Parathyroid adenoma (tissue), 2 donors: ENCODE data around the gene HSPA1A.

ENCODE experiments used
- H2AFZ ChIP-seq: fragments of 300-600 bp; sonication (generic); one replicate; pipeline ENCODE4 v1.7.0; 2017; ENCODE audit warnings: antibody characterized with exemption, mild to moderate bottlenecking
- H3K27ac ChIP-seq: fragments of 300-600 bp; sonication (generic); one replicate; pipeline ENCODE4 v1.7.0; 2017
- H3K27me3 ChIP-seq: fragments of 300-600 bp; sonication (generic); one replicate; pipeline ENCODE4 v1.7.0; 2017; ENCODE audit warnings: low read length; ENCODE audit not compliant: control insufficient read depth, insufficient read depth
- H3K36me3 ChIP-seq: fragments of 300-600 bp; sonication (generic); one replicate; pipeline ENCODE4 v1.7.0; 2017; ENCODE audit warnings: low read length; ENCODE audit not compliant: control insufficient read depth, insufficient read depth
- H3K4me1 ChIP-seq: fragments of 300-600 bp; sonication (generic); one replicate; pipeline ENCODE4 v1.7.0; 2017; ENCODE audit warnings: control low read depth
- H3K4me2 ChIP-seq: fragments of 300-600 bp; sonication (generic); one replicate; pipeline ENCODE4 v1.7.0; 2017; ENCODE audit warnings: low read length
- H3K4me3 ChIP-seq: fragments of 300-600 bp; sonication (generic); one replicate; pipeline ENCODE4 v1.7.0; 2017; ENCODE audit warnings: low read depth, low read length
- H3K79me2 ChIP-seq: fragments of 300-600 bp; sonication (generic); one replicate; pipeline ENCODE4 v1.7.0; 2017; ENCODE audit warnings: control low read depth
- H3K9ac ChIP-seq: fragments of 300-600 bp; sonication (generic); one replicate; pipeline ENCODE4 v1.7.0; 2017; ENCODE audit warnings: mild to moderate bottlenecking
- H3K9me3 ChIP-seq: fragments of 300-600 bp; sonication (generic); one replicate; pipeline ENCODE4 v1.7.0; 2017; ENCODE audit warnings: low read length; ENCODE audit not compliant: control insufficient read depth
- TF ChIP-seq, protein P1 (sequence below): fragments of 300-600 bp; sonication (generic); IDR thresholded peaks from one replicate; pipeline ENCODE4 v1.7.0; 2017; ENCODE audit warnings: antibody characterized with exemption, mild to moderate bottlenecking
- donor health status: primary hyperparathyroidism.

The HSPA1A gene

DNA sequence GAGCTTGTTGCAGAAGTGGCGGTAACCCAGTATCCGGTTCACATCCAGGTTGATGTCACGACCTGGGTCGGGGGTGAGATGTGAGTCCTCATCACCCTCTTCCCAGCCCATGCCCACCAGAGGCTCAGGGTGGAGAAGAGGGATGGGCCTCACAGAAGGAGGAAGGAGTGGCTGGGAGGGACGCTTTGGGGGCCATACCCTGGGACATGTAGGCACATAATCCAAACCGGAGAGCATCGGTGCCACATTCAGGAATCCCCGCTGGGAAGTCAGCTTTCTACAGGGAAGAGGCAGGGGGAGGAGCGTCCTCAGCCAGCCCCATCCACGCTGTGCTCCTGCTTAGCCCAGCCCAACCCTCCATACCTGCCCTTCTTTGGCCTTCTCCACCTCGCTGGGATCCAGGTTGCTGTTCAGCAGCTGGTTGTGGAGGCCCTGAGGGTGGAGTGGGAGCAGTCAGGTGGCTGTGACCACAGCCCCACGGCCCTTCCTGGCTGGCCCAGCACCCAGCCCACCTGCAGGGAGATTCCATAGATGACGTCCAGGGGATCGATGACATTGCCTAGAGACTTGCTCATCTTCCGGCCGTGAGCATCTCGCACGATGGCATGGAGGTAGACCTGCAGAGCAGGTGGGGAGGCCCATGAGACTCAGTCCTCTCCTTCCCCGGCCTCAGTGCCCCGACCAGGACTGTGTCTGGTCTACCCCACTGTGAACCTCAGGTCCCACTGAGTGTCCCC lies 34.7 kb upstream of the HSPA1A start:
- H3K36me3 ChIP-seq = no peaks in the 10 kb centered on the region

DNA sequence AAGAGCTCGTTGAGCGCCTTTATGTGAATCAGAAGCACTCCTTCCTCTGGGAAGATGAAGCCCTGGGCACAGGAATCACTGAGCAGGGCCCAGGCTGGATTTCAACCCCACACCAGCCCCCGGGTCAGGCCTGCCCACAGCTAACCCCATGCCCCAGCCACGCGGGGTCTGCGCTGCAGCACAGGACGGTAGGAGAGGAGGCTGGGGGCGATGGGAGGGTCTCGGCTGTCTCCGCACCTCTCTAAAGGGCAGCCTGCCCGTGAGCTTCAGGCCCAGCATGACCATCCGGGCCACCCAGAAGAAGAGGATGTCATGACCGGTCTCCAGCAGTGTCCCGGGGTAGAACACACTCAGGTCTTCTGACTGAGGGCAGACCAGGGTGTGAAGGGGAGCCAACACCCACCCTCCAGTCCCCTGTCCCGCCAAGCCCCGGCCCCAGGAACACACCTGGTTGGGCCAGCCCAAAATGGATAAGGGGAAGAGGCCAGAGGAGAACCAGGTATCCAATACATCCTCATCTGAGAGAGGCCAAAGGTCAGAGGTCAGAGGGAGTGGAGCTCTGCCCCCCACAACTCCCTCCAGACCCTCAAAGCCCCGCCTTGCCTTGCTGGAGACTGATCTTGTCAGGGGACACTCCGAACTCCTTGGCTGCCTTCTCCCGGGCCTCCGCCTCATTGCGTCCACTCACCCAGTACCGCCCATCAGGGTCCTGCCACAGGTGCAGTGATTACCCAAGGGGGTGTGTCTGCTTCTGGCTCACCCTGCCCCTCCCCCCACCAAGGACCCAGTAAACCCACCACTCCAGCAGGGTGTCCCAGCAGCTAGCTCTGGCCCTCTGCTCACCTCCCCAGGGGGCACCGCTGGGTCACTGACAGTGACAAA lies 33.9 kb upstream of the HSPA1A start:
- Histone ChIP-seq H2AFZ (no peak overlapping the region), H3K27ac (no peak overlapping the region), H3K36me3 (no peaks in the 10 kb centered on the region), H3K4me1 (peaks cover 10% of the 10 kb centered on the region), H3K4me3 (no peak overlapping the region), H3K27me3 (no peaks in the 10 kb centered on the region), H3K9me3 (no peaks in the 10 kb centered on the region), H3K4me2 (no peak overlapping the region), H3K9ac (no peak overlapping the region), H3K79me2 (peaks cover 3% of the 10 kb centered on the region)
- TF ChIP-seq, protein P1, sequence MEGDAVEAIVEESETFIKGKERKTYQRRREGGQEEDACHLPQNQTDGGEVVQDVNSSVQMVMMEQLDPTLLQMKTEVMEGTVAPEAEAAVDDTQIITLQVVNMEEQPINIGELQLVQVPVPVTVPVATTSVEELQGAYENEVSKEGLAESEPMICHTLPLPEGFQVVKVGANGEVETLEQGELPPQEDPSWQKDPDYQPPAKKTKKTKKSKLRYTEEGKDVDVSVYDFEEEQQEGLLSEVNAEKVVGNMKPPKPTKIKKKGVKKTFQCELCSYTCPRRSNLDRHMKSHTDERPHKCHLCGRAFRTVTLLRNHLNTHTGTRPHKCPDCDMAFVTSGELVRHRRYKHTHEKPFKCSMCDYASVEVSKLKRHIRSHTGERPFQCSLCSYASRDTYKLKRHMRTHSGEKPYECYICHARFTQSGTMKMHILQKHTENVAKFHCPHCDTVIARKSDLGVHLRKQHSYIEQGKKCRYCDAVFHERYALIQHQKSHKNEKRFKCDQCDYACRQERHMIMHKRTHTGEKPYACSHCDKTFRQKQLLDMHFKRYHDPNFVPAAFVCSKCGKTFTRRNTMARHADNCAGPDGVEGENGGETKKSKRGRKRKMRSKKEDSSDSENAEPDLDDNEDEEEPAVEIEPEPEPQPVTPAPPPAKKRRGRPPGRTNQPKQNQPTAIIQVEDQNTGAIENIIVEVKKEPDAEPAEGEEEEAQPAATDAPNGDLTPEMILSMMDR = no peak

More for the DNA sequence above, 34.7 kb upstream of the HSPA1A start:
- H3K9ac ChIP-seq = no peak overlapping the region
- H3K4me1 ChIP-seq = peaks cover 13% of the 10 kb centered on the region
- H3K27ac ChIP-seq = no peak overlapping the region
- H3K79me2 ChIP-seq = peaks cover 3% of the 10 kb centered on the region
- H3K4me2 ChIP-seq = no peak overlapping the region
- no peak overlapping the region for H2AFZ ChIP-seq
- TF ChIP-seq, protein P1 = no peak
- H3K4me3 ChIP-seq = no peak overlapping the region
- no peaks in the 10 kb centered on the region for H3K9me3 ChIP-seq
- no peaks in the 10 kb centered on the region for H3K27me3 ChIP-seq

DNA sequence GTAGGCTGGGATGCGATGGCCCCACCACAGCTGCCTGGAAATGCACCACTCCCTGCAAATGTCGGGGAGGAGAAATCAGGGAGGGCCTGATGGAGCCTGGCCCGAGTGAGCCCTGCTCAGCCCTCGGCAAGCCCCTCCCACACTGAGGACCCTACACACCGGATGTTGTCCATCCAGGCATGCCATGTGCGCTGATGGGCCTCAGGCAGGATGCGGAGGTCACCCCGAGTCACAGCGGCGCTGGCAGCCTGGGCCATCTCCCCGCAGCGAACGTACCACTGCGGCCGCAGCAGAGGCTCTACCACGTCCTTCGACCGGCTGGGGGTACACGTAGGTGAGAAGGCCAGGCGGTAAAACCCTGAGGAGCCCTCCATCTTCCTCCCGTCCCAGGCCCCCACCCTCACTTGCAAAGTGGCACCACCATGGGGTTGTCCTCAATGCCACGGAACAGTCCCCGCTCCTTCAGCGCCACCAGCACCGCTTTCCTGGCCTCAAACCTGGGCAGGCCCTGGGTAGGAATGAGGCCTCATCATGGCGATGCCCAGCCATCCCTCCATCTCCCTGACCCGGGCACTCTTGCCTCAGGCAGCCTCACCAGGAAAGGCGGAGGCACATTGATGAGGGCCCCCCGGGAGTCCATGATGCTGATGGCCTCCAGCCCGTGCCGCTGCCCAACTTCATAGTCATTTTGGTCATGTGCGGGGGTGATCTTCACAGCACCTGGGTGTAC lies 33.1 kb upstream of the HSPA1A start:
- Histone ChIP-seq H3K4me2 (no peak overlapping the region), H2AFZ (no peak overlapping the region), H3K27me3 (no peaks in the 10 kb centered on the region), H3K36me3 (no peaks in the 10 kb centered on the region), H3K79me2 (peaks cover 3% of the 10 kb centered on the region), H3K9me3 (no peaks in the 10 kb centered on the region), H3K4me1 (peaks cover 2% of the 10 kb centered on the region), H3K4me3 (no peak overlapping the region), H3K9ac (no peak overlapping the region), H3K27ac (no peak overlapping the region)
- TF ChIP-seq, protein P1 = no peak

DNA sequence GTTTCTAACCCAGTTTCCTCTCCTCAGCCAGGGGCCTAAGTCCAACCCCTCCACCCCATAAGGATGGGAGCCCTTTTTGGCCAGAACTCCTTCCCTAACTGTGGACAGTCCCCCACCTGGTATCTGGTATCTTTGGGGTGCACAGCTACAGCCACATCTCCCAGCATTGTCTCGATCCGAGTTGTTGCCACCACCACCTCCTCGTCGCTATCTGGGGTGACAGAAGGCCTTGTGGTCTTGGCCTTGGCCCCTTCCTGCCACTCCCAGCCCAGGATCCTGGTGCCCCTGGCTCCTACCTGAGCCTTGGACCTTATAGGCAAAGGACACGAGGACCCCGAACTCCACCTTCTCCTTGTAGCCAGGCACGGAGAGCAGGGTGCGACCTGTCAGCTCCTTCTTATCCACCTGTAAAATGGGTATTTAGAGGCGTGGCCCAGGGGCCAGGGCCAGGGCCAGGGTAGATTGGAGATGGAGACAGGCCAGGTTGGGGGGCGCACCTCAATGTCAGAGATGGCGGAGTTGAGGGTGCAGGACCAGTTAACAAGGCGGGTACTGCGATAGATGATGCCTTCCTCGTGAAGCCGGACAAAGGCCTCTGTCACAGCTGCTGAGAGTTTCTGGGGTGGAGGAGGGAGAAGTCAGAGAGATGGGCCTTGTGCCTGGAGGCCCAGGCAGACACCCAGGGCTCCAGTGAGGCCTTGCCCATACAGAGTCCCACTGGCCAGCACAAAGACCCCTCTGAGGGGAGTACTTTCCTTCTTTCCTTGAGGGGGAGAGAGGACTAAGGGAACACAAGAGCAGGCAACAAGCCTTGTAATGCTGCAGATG lies 31.0 kb upstream of the HSPA1A start:
- Histone ChIP-seq H3K9ac (no peak overlapping the region), H3K27me3 (no peaks in the 10 kb centered on the region), H3K4me1 (no peaks in the 10 kb centered on the region), H3K36me3 (no peaks in the 10 kb centered on the region), H2AFZ (no peak overlapping the region), H3K9me3 (no peaks in the 10 kb centered on the region), H3K4me2 (no peak overlapping the region), H3K4me3 (no peak overlapping the region), H3K79me2 (peaks cover 7% of the 10 kb centered on the region), H3K27ac (no peak overlapping the region)
- TF ChIP-seq, protein P1 = no peak
